A549 (cell line): Measurements from ENCODE around the gene KLK4. TPM values are rescaled to one million over a fixed set of nuclear protein-coding genes. Genes with fewer than 3 reads are reported as not detected.
A peak's percentile ranks its signal among the peaks of the same experiment; 100 is the strongest.

Source experiments
- ATAC-seq, 2 experiments: fragments of 200-7000 bp in 1 of 2; fragments of >200 bp in 1 of 2; cut with Nextera tagmentation in 1 of 2; cut with Tn5 transposase in 1 of 2; 3 replicates each; pipeline versions ENCODE4 v1.8.0 to v1.9.1; 2018 to 2020; ENCODE audit warnings: mild to moderate bottlenecking in 1 of 2, moderate library complexity in 1 of 2
- CTCF ChIA-PET: fragments of 300-600 bp; sonication (Branson Sonifier 250); formaldehyde crosslinking; extraction: SDS; loops from one replicate; lab custom pipeline; 2021; ENCODE audit warnings: antibody characterized with exemption, inconsistent platforms; lab: Yijun Ruan, JAX
- POLR2A ChIA-PET: fragments of 350-600 bp; formaldehyde crosslinking; extraction: SDS; loops from one replicate; lab custom pipeline; 2021; ENCODE audit warnings: antibody characterized with exemption, inconsistent platforms; lab: Yijun Ruan, JAX
- DNase-seq, 2 experiments: peaks; one replicate each; pipeline versions ENCODE4 v3.0.0 to v3.0.0-alpha.2; 2011 to 2016; ENCODE audit warnings: low read depth in 1 of 2, low spot score in 1 of 2
- FAIRE-seq: peaks from 2 replicates; lab custom pipeline; 2011; peaks lifted over from hg19 to GRCh38; lab: Jason Lieb, UNC
- H3K27ac ChIP-seq, 2 experiments: fragments of >200 bp; sonication (Bioruptor Twin); formaldehyde crosslinking; 3 replicates each; pipeline ENCODE4 v1.5.1; 2016 to 2017
- H3K4me1 ChIP-seq: fragments of >200 bp; sonication (Bioruptor Twin); formaldehyde crosslinking; 3 replicates; pipeline ENCODE4 v1.6.1; 2016
- H3K4me2 ChIP-seq: fragments of >200 bp; sonication (Bioruptor Twin); formaldehyde crosslinking; 3 replicates; pipeline ENCODE4 v1.6.1; 2016
- H3K4me3 ChIP-seq: fragments of >200 bp; sonication (Bioruptor Twin); formaldehyde crosslinking; 3 replicates; pipeline ENCODE4 v1.5.1; 2016
- H3K9me3 ChIP-seq: fragments of >200 bp; sonication (Bioruptor Twin); formaldehyde crosslinking; 3 replicates; pipeline ENCODE4 v1.6.1; 2016
- CBX2 ChIP-seq: fragments of 200-600 bp; sonication (generic); IDR thresholded peaks from 2 replicates; pipeline ENCODE4 v1.6.1; 2016; ENCODE audit warnings: low read depth, mild to moderate bottlenecking, borderline replicate concordance
- CHD2 ChIP-seq: fragments of 150-350 bp; IDR thresholded peaks from 2 replicates; pipeline ENCODE4 v1.6.1; 2014; ENCODE audit warnings: low read length; ENCODE audit not compliant: partially characterized antibody
- EHF ChIP-seq: fragments of 250-450 bp; sonication (Bioruptor Pico); IDR thresholded peaks from 2 replicates; pipeline ENCODE4 v1.5.0; 2020; ENCODE audit warnings: mild to moderate bottlenecking
- ESRRA ChIP-seq: fragments of 150-350 bp; IDR thresholded peaks from 2 replicates; pipeline ENCODE4 v1.6.1; 2014; ENCODE audit warnings: mild to moderate bottlenecking, low read length, borderline replicate concordance
- KDM1A ChIP-seq: fragments of 200-600 bp; sonication (generic); IDR thresholded peaks from 2 replicates; pipeline ENCODE4 v1.6.1; 2016; ENCODE audit warnings: low read depth, mild to moderate bottlenecking
- KDM5A ChIP-seq: fragments of 200-600 bp; sonication (generic); IDR thresholded peaks from 2 replicates; pipeline ENCODE4 v1.6.1; 2016; ENCODE audit warnings: antibody characterized with exemption, mild to moderate bottlenecking
- MAFK ChIP-seq: fragments of 450-650 bp; IDR thresholded peaks from 2 replicates; pipeline ENCODE4 v1.6.1; 2014; ENCODE audit not compliant: partially characterized antibody
- NFE2L2 ChIP-seq: fragments of 150-350 bp; conservative IDR thresholded peaks from 2 replicates; pipeline ENCODE4 v1.6.1; 2014; ENCODE audit warnings: low read length
- NR3C1 ChIP-seq: fragments of >200 bp; sonication (Bioruptor Twin); formaldehyde crosslinking; IDR thresholded peaks from 3 replicates; pipeline ENCODE4 v1.6.1; 2017
- RFX5 ChIP-seq: fragments of 450-650 bp; IDR thresholded peaks from 2 replicates; pipeline ENCODE4 v1.7.1; 2014; ENCODE audit warnings: antibody characterized with exemption, mild to moderate bottlenecking, moderate library complexity
- SMC3 ChIP-seq: fragments of >200 bp; sonication (Bioruptor Twin); formaldehyde crosslinking; IDR thresholded peaks from 3 replicates; pipeline ENCODE4 v1.6.1; 2018; ENCODE audit warnings: inconsistent platforms
- SREBF2 ChIP-seq: fragments of 450-650 bp; IDR thresholded peaks from 2 replicates; pipeline ENCODE4 v1.6.1; 2014; ENCODE audit warnings: mild to moderate bottlenecking, moderate library complexity
- TP53 ChIP-seq: fragments of 250-450 bp; sonication (Bioruptor Pico); IDR thresholded peaks from 2 replicates; pipeline ENCODE4 v1.5.0; 2021; ENCODE audit warnings: mild to moderate bottlenecking, moderate library complexity
- ZFP36 ChIP-seq: fragments of 450-650 bp; IDR thresholded peaks from 2 replicates; pipeline ENCODE4 v1.6.1; 2014; ENCODE audit warnings: borderline replicate concordance; ENCODE audit not compliant: partially characterized antibody
- whole genome bisulfite sequencing: methylation state at CpG from one replicate; pipeline ENCODE4 v1.1.6; 2017; ENCODE audit errors: missing lambda C conversion rate; 5-methylcytosine and 5-hydroxymethylcytosine counted together
- polyA plus RNA-seq, 4 experiments: library from polyadenylated mRNA; depleted of rRNA in 3 of 4; stranded (reverse); fragments of >200 nt; fragmentation: RNase III in 1 of 4; extraction: RNeasy Plus Mini Kit Qiagen cat#74134 plus additional on column Dnase treatment in 1 of 4; gene quantifications; 2 replicates in 3 of 4; 3 replicates in 1 of 4; pipeline ENCODE4 v1.2.3, GENCODE V29; 2011 to 2017
- TF ChIP-seq, protein P1 (sequence below): IDR thresholded peaks from 2 replicates; pipeline ENCODE4 v1.6.1; 2012; ENCODE audit warnings: low read depth, borderline replicate concordance
- TF ChIP-seq, protein P2 (sequence below): fragments of 250-450 bp; sonication (Bioruptor Pico); IDR thresholded peaks from 2 replicates; pipeline ENCODE4 v1.5.0; 2020; ENCODE audit warnings: low read depth, mild to moderate bottlenecking, moderate library complexity
- TF ChIP-seq, protein P3 (sequence below): fragments of >200 bp; sonication (Bioruptor Twin); formaldehyde crosslinking; IDR thresholded peaks from 3 replicates; pipeline ENCODE4 v1.5.1; 2016
- TF ChIP-seq, protein P4 (sequence below): fragments of 250-450 bp; sonication (Bioruptor Pico); IDR thresholded peaks from 2 replicates; pipeline ENCODE4 v1.5.0; 2021; ENCODE audit warnings: mild to moderate bottlenecking, moderate library complexity, borderline replicate concordance
- TF ChIP-seq, protein P5 (sequence below): fragments of >200 bp; sonication (Bioruptor Twin); formaldehyde crosslinking; IDR thresholded peaks from 2 replicates; pipeline ENCODE4 v1.6.1; 2016
- TF ChIP-seq, protein P6 (sequence below): fragments of 200-600 bp; sonication (generic); IDR thresholded peaks from 2 replicates; pipeline ENCODE4 v1.6.1; 2016; ENCODE audit warnings: antibody characterized with exemption, mild to moderate bottlenecking, moderate library complexity

KLK4 gene
- polyA plus RNA-seq, 2 of the 4 experiments (the other 2 are of a cell fraction): not detected

DNA sequence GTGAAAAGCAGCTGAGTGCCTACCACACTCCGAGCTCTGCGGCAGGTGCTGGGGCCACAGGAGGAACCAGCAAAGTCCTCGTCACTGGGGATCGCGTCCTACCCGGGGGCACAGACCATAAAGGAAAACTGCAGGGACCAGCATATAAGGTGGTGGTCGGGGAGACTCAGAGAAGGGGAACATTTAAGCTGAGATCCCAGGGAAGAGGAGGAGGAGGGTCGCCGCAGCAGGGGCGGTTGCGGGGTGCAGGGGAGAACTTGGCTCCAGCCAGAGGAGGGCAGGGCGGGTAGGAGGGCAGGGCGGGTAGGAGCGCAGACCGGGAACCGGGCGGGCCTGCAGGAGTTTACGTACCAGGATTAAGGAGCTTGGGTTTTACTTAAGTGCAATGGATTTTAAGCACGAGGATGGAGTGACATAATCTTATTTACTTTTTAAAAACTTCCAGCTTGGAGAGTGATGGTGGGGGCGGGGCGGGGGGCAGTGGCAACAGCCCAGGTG lies 956 bp upstream of the KLK4 start:
- 14% methylated on average over 19 of the region's 21 CpGs for WGBS
- FAIRE-seq: no peak
- Histone ChIP-seq H3K4me2 (peak overlapping the region; percentile 60), H3K27ac (no peak overlapping the region), H3K9me3 (no peaks in the 10 kb centered on the region), H3K4me1 (peaks cover 10% of the 10 kb centered on the region; the same call in 1 of the 3 replicates), H3K4me3 (0 out of 3 replicates have a peak overlapping the region, but pooled peaks have one; percentile 14)
- CTCF ChIA-PET: interaction anchor here (2.2 to 5.9 kb wide), 2 partner anchors 9 to 18 kb away, joined by 6 to 56 read pairs; no protein-coding TSS in a partner anchor
- POLR2A ChIA-PET: no interaction called here
- DNase-seq: no peak
- ATAC-seq: no peak
- no peak for TF ChIP-seq SMC3

DNA sequence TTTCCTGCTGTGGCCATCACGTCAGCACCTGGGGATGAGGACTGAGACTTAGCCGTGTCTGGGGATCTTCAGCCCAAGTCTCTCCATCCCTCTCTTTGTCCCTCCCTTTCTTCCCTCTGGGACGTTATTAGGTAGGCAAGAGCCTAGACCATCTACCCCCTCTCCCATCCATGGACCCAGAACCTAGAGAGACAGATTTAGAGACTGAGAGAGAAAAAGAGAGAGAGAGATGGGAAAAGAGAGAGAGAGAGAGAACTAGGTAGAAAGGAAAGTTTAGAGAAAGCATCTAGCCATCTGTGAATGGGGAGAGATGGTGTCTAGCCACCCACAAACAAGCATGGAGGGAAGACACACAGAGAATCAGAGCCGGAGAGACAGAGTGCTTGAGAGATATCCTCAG lies 473 bp downstream of the KLK4 start:
- ATAC-seq: no peak
- 28% methylated on average over 4 of the region's 4 CpGs for WGBS
- Histone ChIP-seq H3K9me3 (no peaks in the 10 kb centered on the region), H3K4me1 (peaks cover 10% of the 10 kb centered on the region; the same call in 1 of the 3 replicates), H3K4me3 (no peak overlapping the region), H3K27ac (no peak overlapping the region), H3K4me2 (no peak overlapping the region)
- ChIA-PET POLR2A (no interaction called here), CTCF (interaction anchor here (0.8 to 5.9 kb wide), 3 partner anchors 11 to 186 kb away, joined by 3 to 56 read pairs (median 6); no protein-coding TSS in a partner anchor)
- TF ChIP-seq MAFK (no peak), CHD2 (no peak), RFX5 (no peak), CBX2 (no peak), ESRRA (no peak), EHF (no peak), NFE2L2 (no peak)
- TF ChIP-seq, protein P1, sequence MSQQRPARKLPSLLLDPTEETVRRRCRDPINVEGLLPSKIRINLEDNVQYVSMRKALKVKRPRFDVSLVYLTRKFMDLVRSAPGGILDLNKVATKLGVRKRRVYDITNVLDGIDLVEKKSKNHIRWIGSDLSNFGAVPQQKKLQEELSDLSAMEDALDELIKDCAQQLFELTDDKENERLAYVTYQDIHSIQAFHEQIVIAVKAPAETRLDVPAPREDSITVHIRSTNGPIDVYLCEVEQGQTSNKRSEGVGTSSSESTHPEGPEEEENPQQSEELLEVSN: no peak
- DNase-seq: no peak
- FAIRE-seq: no peak

DNA sequence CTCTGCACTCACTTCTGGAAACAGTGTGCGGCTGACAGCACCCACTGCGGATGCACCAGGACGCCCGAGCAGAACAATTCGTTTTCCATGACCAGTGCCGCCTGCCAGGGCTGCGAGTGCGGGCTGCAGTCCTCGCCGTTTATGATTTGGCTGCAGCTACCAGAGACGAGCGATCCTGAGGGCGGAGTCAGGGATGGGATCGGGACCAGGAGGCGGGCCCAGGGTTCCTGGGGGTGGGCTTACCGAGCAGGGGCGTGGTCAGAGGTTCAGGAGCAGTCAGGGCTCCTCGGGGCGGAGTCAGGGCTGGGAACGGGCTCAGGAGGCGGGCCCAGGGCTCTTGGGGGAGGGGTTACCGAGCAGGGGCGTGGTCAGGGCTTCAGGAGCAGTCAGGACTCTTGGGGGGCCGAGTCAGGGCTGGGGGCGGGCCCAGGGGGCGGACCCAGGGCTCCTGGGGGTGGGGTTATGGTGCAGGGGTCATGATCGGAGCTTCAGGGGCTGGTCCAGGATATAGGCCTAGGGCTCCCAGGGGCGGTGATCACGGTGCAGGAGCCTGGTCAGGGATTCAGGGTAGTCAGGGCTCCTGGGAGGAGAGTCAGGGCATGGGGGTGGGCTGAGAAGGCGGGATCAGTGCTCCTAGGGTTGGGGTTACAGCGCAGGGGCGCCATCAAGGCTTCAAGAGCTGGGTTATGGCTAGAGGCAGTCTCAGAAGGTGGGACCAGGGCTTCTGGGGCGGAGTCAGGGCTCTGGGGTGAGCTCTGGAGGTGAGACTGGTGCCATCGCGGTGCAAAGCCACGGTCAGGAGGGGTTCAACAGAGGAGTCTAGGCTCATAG lies 1.7 kb downstream of the KLK4 start:
- peak; percentile 52 to 90 for ATAC-seq
- DNase-seq: peak; percentile 82 to 86
- ChIA-PET CTCF (interaction anchor here (0.5 to 5.9 kb wide), 7 partner anchors 8 to 373 kb away, joined by 3 to 56 read pairs (median 3); no protein-coding TSS in a partner anchor), POLR2A (no interaction called here)
- H3K4me1 ChIP-seq: peaks cover 10% of the 10 kb centered on the region; the same call in 1 of the 3 replicates
- WGBS: 14% methylated on average over 17 of the region's 36 CpGs
- H3K9me3 ChIP-seq: no peaks in the 10 kb centered on the region
- H3K27ac ChIP-seq: peak overlapping the region in 1 of 2 experiments; percentile 26; a peak in 3 of 6 replicates
- FAIRE-seq: no peak
- peak overlapping the region; percentile 90 for H3K4me2 ChIP-seq
- H3K4me3 ChIP-seq: peak overlapping the region; percentile 41
- TF ChIP-seq ZFP36: no peak
- TF ChIP-seq, protein P2, sequence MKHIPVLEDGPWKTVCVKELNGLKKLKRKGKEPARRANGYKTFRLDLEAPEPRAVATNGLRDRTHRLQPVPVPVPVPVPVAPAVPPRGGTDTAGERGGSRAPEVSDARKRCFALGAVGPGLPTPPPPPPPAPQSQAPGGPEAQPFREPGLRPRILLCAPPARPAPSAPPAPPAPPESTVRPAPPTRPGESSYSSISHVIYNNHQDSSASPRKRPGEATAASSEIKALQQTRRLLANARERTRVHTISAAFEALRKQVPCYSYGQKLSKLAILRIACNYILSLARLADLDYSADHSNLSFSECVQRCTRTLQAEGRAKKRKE: no peak
- TF ChIP-seq, protein P3, sequence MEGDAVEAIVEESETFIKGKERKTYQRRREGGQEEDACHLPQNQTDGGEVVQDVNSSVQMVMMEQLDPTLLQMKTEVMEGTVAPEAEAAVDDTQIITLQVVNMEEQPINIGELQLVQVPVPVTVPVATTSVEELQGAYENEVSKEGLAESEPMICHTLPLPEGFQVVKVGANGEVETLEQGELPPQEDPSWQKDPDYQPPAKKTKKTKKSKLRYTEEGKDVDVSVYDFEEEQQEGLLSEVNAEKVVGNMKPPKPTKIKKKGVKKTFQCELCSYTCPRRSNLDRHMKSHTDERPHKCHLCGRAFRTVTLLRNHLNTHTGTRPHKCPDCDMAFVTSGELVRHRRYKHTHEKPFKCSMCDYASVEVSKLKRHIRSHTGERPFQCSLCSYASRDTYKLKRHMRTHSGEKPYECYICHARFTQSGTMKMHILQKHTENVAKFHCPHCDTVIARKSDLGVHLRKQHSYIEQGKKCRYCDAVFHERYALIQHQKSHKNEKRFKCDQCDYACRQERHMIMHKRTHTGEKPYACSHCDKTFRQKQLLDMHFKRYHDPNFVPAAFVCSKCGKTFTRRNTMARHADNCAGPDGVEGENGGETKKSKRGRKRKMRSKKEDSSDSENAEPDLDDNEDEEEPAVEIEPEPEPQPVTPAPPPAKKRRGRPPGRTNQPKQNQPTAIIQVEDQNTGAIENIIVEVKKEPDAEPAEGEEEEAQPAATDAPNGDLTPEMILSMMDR: no peak
- TF ChIP-seq TP53 (CRISPR knock-in tag): no peak
- no peak for TF ChIP-seq CBX2
- no peak for TF ChIP-seq NR3C1
- no peak for TF ChIP-seq MAFK
- TF ChIP-seq, protein P4, sequence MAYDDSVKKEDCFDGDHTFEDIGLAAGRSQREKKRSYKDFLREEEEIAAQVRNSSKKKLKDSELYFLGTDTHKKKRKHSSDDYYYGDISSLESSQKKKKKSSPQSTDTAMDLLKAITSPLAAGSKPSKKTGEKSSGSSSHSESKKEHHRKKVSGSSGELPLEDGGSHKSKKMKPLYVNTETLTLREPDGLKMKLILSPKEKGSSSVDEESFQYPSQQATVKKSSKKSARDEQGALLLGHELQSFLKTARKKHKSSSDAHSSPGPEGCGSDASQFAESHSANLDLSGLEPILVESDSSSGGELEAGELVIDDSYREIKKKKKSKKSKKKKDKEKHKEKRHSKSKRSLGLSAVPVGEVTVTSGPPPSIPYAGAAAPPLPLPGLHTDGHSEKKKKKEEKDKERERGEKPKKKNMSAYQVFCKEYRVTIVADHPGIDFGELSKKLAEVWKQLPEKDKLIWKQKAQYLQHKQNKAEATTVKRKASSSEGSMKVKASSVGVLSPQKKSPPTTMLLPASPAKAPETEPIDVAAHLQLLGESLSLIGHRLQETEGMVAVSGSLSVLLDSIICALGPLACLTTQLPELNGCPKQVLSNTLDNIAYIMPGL: no peak
- no peak for TF ChIP-seq KDM5A
- TF ChIP-seq, protein P5, sequence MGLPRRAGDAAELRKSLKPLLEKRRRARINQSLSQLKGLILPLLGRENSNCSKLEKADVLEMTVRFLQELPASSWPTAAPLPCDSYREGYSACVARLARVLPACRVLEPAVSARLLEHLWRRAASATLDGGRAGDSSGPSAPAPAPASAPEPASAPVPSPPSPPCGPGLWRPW: no peak
- TF ChIP-seq SREBF2: no peak
- TF ChIP-seq, protein P6, sequence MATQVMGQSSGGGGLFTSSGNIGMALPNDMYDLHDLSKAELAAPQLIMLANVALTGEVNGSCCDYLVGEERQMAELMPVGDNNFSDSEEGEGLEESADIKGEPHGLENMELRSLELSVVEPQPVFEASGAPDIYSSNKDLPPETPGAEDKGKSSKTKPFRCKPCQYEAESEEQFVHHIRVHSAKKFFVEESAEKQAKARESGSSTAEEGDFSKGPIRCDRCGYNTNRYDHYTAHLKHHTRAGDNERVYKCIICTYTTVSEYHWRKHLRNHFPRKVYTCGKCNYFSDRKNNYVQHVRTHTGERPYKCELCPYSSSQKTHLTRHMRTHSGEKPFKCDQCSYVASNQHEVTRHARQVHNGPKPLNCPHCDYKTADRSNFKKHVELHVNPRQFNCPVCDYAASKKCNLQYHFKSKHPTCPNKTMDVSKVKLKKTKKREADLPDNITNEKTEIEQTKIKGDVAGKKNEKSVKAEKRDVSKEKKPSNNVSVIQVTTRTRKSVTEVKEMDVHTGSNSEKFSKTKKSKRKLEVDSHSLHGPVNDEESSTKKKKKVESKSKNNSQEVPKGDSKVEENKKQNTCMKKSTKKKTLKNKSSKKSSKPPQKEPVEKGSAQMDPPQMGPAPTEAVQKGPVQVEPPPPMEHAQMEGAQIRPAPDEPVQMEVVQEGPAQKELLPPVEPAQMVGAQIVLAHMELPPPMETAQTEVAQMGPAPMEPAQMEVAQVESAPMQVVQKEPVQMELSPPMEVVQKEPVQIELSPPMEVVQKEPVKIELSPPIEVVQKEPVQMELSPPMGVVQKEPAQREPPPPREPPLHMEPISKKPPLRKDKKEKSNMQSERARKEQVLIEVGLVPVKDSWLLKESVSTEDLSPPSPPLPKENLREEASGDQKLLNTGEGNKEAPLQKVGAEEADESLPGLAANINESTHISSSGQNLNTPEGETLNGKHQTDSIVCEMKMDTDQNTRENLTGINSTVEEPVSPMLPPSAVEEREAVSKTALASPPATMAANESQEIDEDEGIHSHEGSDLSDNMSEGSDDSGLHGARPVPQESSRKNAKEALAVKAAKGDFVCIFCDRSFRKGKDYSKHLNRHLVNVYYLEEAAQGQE: no peak
- TF ChIP-seq KDM1A: no peak
- TF ChIP-seq, protein P1: no peak
